ENCODE measurements around the gene ARHGAP45. TPM values are rescaled to one million over a fixed set of nuclear protein-coding genes. Genes with fewer than 3 reads are reported as not detected.
A peak's percentile ranks its signal among the peaks of the same experiment; 100 is the strongest.

Gene ARHGAP45
- total and polyA plus RNA-seq, 9 of the 15 experiments (the other 6 are each of a cell fraction or from before 2014, with no cell fraction given) = 0.08 to 22.1 (median 4.2) TPM

- TF ChIP-seq ZC3H4 (CRISPR knock-in tag; IDR thresholded peaks at IDR 0.05; ENCODE audit: borderline replicate concordance) = 0 out of 2 replicates have a peak, but pooled peaks have one; percentile 37
- TF ChIP-seq ZNF644 (tag; IDR thresholded peaks at IDR 0.05; ENCODE audit: low read depth) = no peak
These were observed 2.9 kb upstream of the ARHGAP45 start (continued) for GRCh38 chr19:1063909-1064660.

GRCh38 chr19:1064661-1065605 is 2.0 kb upstream of the ARHGAP45 start:
- Histone ChIP-seq H3K27ac (ENCODE audit: extremely low read depth, low read depth, low read length) (no peak overlapping the region), H3K4me3 (no peak overlapping the region), H3K4me1 (replicated peaks in 1 of 2; ENCODE audit: control insufficient read depth in 2 of 2, insufficient read depth in 2 of 2, low read length in 2 of 2) (peaks cover 9 to 80% of the 10 kb centered on the region in 2 experiments), H3K9me3 (replicated peaks; ENCODE audit: control insufficient read depth, insufficient read depth, low read depth, low read length) (no peaks in the 10 kb centered on the region), H3K79me2 (ENCODE audit: control insufficient read depth, insufficient read depth, low read length) (no peaks in the 10 kb centered on the region), H2AFZ (ENCODE audit: low read depth, low read length) (no peak overlapping the region), H3K4me2 (ENCODE audit: insufficient read depth, low read length) (peak overlapping the region; percentile 1; the same call in 1 of the 2 replicates), H3K36me3 (ENCODE audit: control insufficient read depth, insufficient read depth, low read length) (peaks cover 19% of the 10 kb centered on the region; the same call in 2 of the 3 replicates), H3K9ac (ENCODE audit: insufficient read depth in 1 of 2, low read depth in 2 of 2, low read length in 2 of 2) (peak overlapping the region in 1 of 2 experiments; percentile 85; a peak in 2 of 4 replicates), H4K20me1 (replicated peaks; ENCODE audit: control insufficient read depth, insufficient read depth, low read length) (no peaks in the 10 kb centered on the region), H3K9me1 (ENCODE audit: control insufficient read depth, insufficient read depth, low read length) (no peaks in the 10 kb centered on the region), H3K27me3 (ENCODE audit: control insufficient read depth in 2 of 2, insufficient read depth in 2 of 2, low read length in 2 of 2) (no peaks in the 10 kb centered on the region)
- CTCF ChIA-PET (ENCODE audit: low intra/inter-chr PET ratio) = no interaction called here
- intact Hi-C loops (cut with micrococcal nuclease) (no loop called here), in situ Hi-C loops (cut with MboI) (no loop called here)
- POLR2A ChIA-PET = interaction anchor here (1.3 to 1.5 kb wide), 2 partner anchors 11 to 18 kb away, joined by 3 to 5 read pairs; no protein-coding TSS in a partner anchor
- 57% methylated on average over 34 of the region's 60 CpGs for WGBS (ENCODE audit: insufficient coverage, low coverage, missing lambda C conversion rate)
- peak in 1 of 4 experiments; percentile 72 for DNase-seq (ENCODE audit: extremely low read depth in 1 of 4, low spot score in 3 of 4)
- FAIRE-seq = no peak
- no TSS peak for BruUV-seq (replicated peaks)
- ATAC-seq = peak; percentile 71
- TF ChIP-seq ZNF695 (CRISPR knock-in tag; IDR thresholded peaks at IDR 0.05) (no peak), HMGN3 (IDR thresholded peaks at IDR 0.05; ENCODE audit: borderline replicate concordance, extremely low read depth, insufficient read length, low read depth, low read length) (peak; percentile 28), MCM2 (IDR thresholded peaks at IDR 0.05; ENCODE audit: low read depth) (no peak), BCLAF1 (IDR thresholded peaks at IDR 0.05; ENCODE audit: borderline replicate concordance in 1 of 2, control insufficient read depth in 1 of 2, low read depth in 2 of 2, low read length in 1 of 2) (no peak), MTA1 (IDR thresholded peaks at IDR 0.05; ENCODE audit: borderline replicate concordance) (no peak), FOXJ3 (CRISPR knock-in tag; IDR thresholded peaks at IDR 0.05) (no peak), SRSF1 (IDR thresholded peaks at IDR 0.05; ENCODE audit: low read depth, low read length) (no peak), CXXC5 (CRISPR knock-in tag; IDR thresholded peaks at IDR 0.05) (peak; percentile 59), SMARCA4 (IDR thresholded peaks at IDR 0.05) (no peak), FOXM1 (IDR thresholded peaks at IDR 0.05; ENCODE audit: low read depth) (no peak), FOXM1 (CRISPR knock-in tag; IDR thresholded peaks at IDR 0.05; ENCODE audit: low read depth) (no peak), ETV5 (CRISPR knock-in tag; IDR thresholded peaks at IDR 0.05; ENCODE audit: low read depth) (no peak), BRD4 (IDR thresholded peaks at IDR 0.05) (no peak)
